Activated T-helper 2 cell treated with anti-CD3 and anti-CD28 coated beads, Interferon-gamma antibody, Interleukin-2, Interleukin-4, amounts not matched to agents 10 μg/mL and 5 μg/mL and 100 μg/mL, durations not matched to agents 14 hours and 24 hours and 36 hours (primary cell): Measurements from ENCODE around the gene GRHL1. TPM values are rescaled to one million over a fixed set of nuclear protein-coding genes. Genes with fewer than 3 reads are reported as not detected.
"Not testable (repeated sequence)": the region's sequence is repeated elsewhere in the genome, so short reads cannot be mapped to it uniquely, and the experiment has no call there.

Experiments
- DNase-seq: peaks from one replicate; pipeline ENCODE4 v3.0.0; 2021; ENCODE audit warnings: low spot score
- H3K27ac Mint-ChIP-seq: one replicate; pipeline ENCODE4 v1.8.0; 2021; ENCODE audit warnings: mixed read lengths
- H3K27me3 Mint-ChIP-seq: one replicate; pipeline ENCODE4 v1.8.0; 2021; ENCODE audit warnings: low read depth, mixed read lengths
- H3K36me3 Mint-ChIP-seq: one replicate; pipeline ENCODE4 v1.8.0; 2021; ENCODE audit warnings: low read depth, mixed read lengths
- H3K4me1 Mint-ChIP-seq: one replicate; pipeline ENCODE4 v1.8.0; 2021; ENCODE audit warnings: low read depth, mixed read lengths
- H3K4me3 Mint-ChIP-seq: one replicate; pipeline ENCODE4 v1.8.0; 2021; ENCODE audit warnings: low read depth, mild to moderate bottlenecking, moderate library complexity, mixed read lengths
- H3K9me3 Mint-ChIP-seq: one replicate; pipeline ENCODE4 v1.8.0; 2021; ENCODE audit warnings: mixed read lengths
- intact Hi-C: fragments of 100-400 bp; cut with micrococcal nuclease; formaldehyde crosslinking; loops from one replicate; pipeline ENCODE4 v1.15.1; 2023
- total RNA-seq: library from RNA; stranded (reverse); gene quantifications from 2 replicates; pipeline ENCODE4 v1.2.3, GENCODE V29; 2022

GRHL1 gene
- total RNA-seq, 1 donor from 2014 or later = 1.4 TPM

DNA sequence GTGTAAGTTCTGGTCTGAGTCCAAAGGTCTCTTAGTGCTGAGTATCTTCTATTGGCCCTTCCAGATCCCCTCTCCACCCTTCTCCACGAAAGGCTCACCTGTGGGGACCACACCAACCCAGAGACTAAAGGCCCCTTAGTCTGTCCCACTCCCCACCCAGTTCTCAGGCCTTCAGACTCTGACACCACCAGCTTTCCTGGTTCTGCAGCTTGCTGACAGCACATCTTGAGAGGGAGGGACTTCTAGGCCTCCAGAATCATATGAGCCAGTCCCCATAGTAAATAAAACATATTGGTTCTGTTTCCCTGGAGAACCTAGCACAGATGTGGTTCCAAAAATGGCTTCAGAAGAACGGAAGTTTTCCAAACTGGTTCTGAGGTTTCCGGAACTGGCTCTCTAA is 53.3 kb downstream of the GRHL1 start:
- no peaks in the 10 kb centered on the region for H3K4me1 Mint-ChIP-seq
- no peak overlapping the region for H3K27ac Mint-ChIP-seq
- no peak for DNase-seq
- H3K4me3 Mint-ChIP-seq = no peak overlapping the region
- peaks cover 2% of the 10 kb centered on the region for H3K27me3 Mint-ChIP-seq
- intact Hi-C loops = no loop called here
- H3K36me3 Mint-ChIP-seq = no peaks in the 10 kb centered on the region
- H3K9me3 Mint-ChIP-seq = no peaks in the 10 kb centered on the region

DNA sequence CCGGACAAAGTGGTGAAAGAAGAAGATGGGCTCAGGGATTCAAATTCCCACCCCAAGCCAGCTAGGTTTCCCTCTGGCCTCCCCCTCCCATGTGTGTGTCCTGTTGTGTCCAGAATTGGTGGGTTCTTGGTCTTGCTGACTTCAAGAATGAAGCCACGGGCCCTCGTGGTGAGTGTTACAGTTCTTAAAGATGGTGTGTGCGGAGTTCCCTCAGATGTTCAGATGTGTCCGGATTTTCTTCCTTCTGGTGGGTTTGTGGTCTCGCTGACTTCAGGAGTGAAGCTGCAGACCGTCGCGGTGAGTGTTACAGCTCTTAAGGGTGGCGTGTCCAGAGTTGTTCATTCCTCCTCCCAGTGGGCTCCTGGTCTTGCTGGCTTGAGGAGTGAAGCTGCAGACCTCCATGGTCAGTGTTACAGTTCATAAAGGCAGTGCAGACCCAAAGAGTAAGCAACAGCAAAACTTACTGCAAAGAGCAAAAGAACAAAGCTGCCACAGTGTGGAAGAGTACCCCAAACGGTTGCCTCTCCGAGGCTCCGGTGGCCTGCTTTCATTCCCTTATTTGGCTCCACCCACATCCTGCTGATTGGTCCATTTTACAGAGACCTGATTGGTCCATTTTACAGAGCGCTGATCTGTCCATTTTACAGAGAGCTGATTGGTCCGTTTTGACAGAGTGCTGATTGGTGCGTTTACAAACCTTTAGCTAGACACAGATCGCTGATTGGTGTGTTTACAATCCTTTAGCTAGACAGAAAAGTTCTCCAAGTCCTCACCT is 54.2 kb downstream of the GRHL1 start:
- Mint-ChIP-seq H3K27me3 (peaks cover 2% of the 10 kb centered on the region), H3K4me3 (no peak overlapping the region), H3K27ac (no peak overlapping the region), H3K9me3 (no peaks in the 10 kb centered on the region), H3K36me3 (no peaks in the 10 kb centered on the region), H3K4me1 (no peaks in the 10 kb centered on the region)
- intact Hi-C loops = no loop called here
- no peak for DNase-seq

DNA sequence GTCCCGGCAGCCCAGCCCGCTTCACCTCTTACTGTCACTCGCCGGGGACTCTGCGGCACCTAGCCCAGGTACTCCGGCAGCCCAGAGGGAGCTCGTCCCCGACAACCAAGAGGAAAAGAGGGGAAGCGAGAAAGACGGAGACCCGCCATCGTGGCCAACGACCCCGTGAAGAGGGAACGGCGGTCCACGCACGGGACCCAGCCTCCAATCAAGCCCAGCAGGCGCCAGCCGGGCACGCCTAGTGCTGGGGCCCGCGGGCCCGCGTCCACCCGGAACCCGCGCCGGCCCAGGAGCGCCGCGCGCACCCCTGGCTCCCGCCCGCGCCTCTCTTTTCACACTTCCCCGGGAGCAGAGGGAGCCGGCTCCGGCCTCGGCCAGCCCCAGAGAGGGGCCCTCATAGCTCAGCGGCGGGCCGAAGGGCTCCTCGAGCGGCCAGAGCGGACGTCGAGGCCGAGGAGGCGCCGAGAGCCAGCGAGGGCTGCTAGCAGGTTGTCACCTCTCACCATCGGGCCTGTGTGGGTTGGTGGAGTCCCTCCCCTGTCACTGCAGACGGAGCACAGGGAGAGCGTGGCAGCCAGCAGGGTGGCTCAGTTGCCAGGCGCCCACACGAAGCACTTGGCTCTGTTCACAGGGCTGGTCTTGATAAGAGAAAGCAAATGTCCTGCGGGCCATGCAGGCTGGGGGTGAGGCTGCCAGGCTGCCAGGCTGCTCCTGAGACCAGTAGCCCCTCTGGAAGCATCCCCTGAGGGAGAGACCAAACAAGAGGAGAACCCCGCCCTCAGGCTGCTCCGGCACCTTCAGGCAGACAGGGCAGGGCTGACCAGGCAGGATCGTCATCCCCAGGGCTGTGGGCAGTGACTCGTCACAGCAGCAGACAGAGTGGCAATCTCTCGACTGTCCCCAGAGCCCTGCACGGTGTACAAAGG is 55.0 kb downstream of the GRHL1 start:
- peaks cover 2% of the 10 kb centered on the region for H3K27me3 Mint-ChIP-seq
- DNase-seq = no peak
- no peaks in the 10 kb centered on the region for H3K9me3 Mint-ChIP-seq
- no peak overlapping the region for H3K27ac Mint-ChIP-seq
- H3K36me3 Mint-ChIP-seq = no peaks in the 10 kb centered on the region
- H3K4me1 Mint-ChIP-seq = no peaks in the 10 kb centered on the region
- intact Hi-C loops = no loop called here
- H3K4me3 Mint-ChIP-seq = no peak overlapping the region

DNA sequence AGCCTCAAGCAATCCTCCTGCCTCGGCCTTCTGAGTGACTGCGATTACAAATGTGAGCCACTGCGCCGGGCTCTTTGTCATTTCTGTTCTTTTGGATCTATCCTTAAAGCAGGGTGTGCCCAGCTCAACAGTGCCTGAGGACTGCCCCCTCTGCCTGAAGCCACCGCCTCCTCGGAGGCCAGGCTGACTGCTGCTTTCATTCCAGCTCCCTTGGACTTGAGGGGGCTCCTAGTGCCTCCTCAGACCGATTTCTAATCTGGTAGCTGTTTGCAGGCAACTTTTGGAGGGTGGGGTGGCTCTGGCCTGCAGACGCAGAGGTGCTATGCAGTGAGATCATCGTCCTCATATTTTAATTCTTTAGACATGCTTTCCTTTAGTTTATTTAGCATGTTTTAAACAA is 55.9 kb downstream of the GRHL1 start:
- Mint-ChIP-seq H3K4me3 (no peak overlapping the region), H3K36me3 (no peaks in the 10 kb centered on the region), H3K27me3 (no peaks in the 10 kb centered on the region), H3K9me3 (no peaks in the 10 kb centered on the region), H3K4me1 (no peaks in the 10 kb centered on the region), H3K27ac (no peak overlapping the region)
- intact Hi-C loops = no loop called here
- DNase-seq = no peak

GRCh38 chr2:10007921-10008808 is 56.7 kb downstream of the GRHL1 start:
- H3K36me3 Mint-ChIP-seq = no peaks in the 10 kb centered on the region
- DNase-seq = no peak
- H3K4me1 Mint-ChIP-seq = no peaks in the 10 kb centered on the region
- no peaks in the 10 kb centered on the region for H3K27me3 Mint-ChIP-seq
- no peaks in the 10 kb centered on the region for H3K9me3 Mint-ChIP-seq
- H3K27ac Mint-ChIP-seq = no peak overlapping the region
- H3K4me3 Mint-ChIP-seq = no peak overlapping the region
- intact Hi-C loops = no loop called here

GRCh38 chr2:10008809-10009176 is 57.3 kb downstream of the GRHL1 start:
- H3K9me3 Mint-ChIP-seq = no peaks in the 10 kb centered on the region
- H3K4me3 Mint-ChIP-seq = no peak overlapping the region
- H3K27me3 Mint-ChIP-seq = no peaks in the 10 kb centered on the region
- H3K36me3 Mint-ChIP-seq = no peaks in the 10 kb centered on the region
- no peaks in the 10 kb centered on the region for H3K4me1 Mint-ChIP-seq
- intact Hi-C loops = no loop called here
- no peak overlapping the region for H3K27ac Mint-ChIP-seq
- no peak for DNase-seq

DNA sequence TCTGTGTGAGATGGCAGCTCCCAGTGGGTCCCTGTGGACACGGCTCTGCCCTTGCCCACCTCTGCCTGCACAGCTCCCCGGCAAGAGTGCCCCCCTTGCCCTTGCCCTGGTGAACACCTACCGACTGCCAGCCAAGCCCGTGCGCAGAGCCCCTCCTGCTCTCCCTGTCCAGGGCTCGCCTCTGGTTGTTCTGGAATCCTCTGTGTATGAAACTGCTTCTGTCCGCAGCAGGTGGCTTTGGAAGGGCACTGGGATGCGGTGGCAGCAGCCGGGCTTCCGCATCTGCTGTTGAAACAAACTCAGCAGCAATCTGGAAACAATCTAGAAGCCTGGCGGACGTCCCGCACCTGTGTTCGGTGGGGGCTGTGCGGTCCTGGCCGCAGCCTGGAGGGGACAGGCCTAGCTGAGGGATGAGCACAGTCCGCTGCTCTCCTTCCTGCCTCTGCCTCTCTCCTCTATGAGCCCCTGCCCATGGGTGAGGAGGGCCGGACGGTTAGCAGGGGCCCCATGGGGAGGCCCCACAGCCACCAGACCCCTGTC is 57.8 kb downstream of the GRHL1 start:
- intact Hi-C loops = no loop called here
- no peaks in the 10 kb centered on the region for H3K36me3 Mint-ChIP-seq
- no peaks in the 10 kb centered on the region for H3K4me1 Mint-ChIP-seq
- H3K4me3 Mint-ChIP-seq = no peak overlapping the region
- no peak for DNase-seq
- H3K27me3 Mint-ChIP-seq = no peaks in the 10 kb centered on the region
- H3K9me3 Mint-ChIP-seq = no peaks in the 10 kb centered on the region
- H3K27ac Mint-ChIP-seq = no peak overlapping the region

DNA sequence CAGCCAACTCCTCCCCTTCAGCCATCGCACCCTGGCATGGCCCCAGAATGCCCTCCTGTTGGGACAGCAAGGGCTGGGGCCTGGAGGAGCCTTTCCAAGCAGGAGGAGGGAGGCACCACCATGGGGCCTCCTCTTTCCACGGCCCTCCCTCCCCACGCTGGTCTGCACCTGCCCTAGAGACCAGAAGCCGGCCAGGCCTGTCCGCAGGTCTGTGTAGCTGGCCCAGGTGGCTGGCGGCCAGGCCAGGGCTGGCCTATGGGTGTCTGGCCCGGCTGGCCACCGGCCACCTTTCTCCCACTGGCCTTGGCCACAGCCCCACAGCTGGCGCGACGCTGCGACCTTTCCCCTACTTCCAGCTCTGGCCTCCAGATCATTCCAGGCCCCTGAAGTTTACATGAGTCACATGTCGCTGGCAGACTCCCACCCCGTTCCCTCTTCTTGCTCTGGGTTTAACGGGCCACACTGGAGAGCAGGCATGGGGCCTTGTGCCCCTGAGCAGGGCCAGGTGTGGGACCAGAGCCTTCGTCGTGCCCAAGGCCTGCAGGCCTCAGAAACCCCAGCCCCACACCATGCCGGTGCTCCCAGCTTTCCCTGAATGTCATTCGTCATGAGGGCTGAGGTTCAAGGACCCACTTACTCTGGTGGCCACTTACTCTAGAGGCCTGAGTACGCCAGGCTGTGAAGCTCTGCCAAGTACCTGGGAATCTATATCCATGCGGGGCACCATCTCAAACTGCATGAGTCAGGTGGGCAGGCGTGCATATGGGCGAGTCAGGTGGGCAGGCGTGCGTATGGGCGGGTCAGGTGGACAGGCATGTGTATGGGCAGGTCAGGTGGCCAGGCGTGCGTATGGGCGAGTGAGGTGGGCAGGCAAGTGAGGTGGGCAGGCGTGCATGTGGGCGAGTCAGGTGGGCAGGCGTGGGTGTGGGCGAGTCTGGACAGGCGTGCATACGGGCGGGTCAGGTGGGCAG is 58.6 kb downstream of the GRHL1 start:
- no peaks in the 10 kb centered on the region for H3K36me3 Mint-ChIP-seq
- DNase-seq = no peak
- H3K27ac Mint-ChIP-seq = no peak overlapping the region
- no peaks in the 10 kb centered on the region for H3K4me1 Mint-ChIP-seq
- no peaks in the 10 kb centered on the region for H3K27me3 Mint-ChIP-seq
- intact Hi-C loops = no loop called here
- no peaks in the 10 kb centered on the region for H3K9me3 Mint-ChIP-seq
- H3K4me3 Mint-ChIP-seq = no peak overlapping the region

- intact Hi-C loops, H3K36me3 Mint-ChIP-seq, DNase-seq, H3K27me3 Mint-ChIP-seq, H3K27ac Mint-ChIP-seq, H3K4me1 Mint-ChIP-seq, H3K4me3 Mint-ChIP-seq, H3K9me3 Mint-ChIP-seq: not testable (repeated sequence)
Measured at GRCh38 chr2:10010861-10011605, 59.5 kb downstream of the GRHL1 start.

DNA sequence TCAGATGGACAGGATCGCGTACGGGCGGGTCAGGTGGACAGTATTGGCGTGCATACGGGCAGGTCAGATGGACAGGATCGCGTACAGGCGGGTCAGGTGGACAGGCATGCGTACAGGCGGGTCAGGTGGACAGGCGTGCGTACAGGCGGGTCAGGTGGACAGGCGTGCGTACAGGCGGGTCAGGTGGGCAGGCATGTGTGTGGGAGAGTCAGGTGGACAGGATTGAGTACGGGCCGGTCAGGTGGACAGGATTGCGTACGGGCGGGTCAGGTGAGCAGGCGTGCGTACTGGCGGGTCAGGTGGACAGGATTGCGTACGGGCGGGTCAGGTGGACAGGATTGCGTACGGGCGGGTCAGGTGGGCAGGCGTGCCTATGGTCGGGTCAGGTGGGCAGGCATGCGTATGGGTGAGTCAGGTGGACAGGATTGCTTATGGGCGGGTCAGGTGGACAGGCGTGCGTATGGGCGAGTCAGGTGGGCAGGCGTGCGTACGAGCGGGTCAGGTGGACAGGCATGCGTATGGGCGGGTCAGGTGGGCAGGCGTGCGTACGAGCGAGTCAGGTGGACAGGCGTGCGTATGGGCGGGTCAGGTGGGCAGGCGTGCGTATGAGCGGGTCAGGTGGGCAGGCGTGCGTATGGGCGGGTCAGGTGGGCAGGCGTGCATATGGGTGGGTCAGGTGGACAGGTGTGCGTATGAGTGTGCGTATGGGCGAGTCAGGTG is 60.3 kb downstream of the GRHL1 start:
- H3K27ac Mint-ChIP-seq, intact Hi-C loops, H3K9me3 Mint-ChIP-seq, H3K27me3 Mint-ChIP-seq, DNase-seq, H3K4me3 Mint-ChIP-seq, H3K36me3 Mint-ChIP-seq, H3K4me1 Mint-ChIP-seq: not testable (repeated sequence)
